Measurements from ENCODE around the gene CDC42EP4.

- TF ChIP-seq CTCF (IDR thresholded peaks at IDR 0.05 in 2 of 3, conservative IDR thresholded peaks at IDR 0.05 in 1 of 3; ENCODE audit: control insufficient read depth in 2 of 3, extremely low read depth in 1 of 3, insufficient read depth in 1 of 3, low read depth in 3 of 3, low read length in 3 of 3) (no peak), SMC3 (IDR thresholded peaks at IDR 0.05; ENCODE audit: borderline replicate concordance, low read length) (no peak), CHD2 (IDR thresholded peaks at IDR 0.05; ENCODE audit: borderline replicate concordance, low read depth, low read length) (0 out of 2 replicates have a peak, but pooled peaks have one; percentile 14)
These were observed 5.2 kb upstream of the CDC42EP4 start for GRCh38 chr17:73316919-73317505.

Measured in GM12878 (cell line).